Kidney epithelial cell (primary cell): ENCODE measurements around the gene EPG5. TPM values are rescaled to one million over a fixed set of nuclear protein-coding genes. Genes with fewer than 3 reads are reported as not detected.
A peak's percentile ranks its signal among the peaks of the same experiment; 100 is the strongest.

Experiments
- DNase-seq: peaks from one replicate; pipeline ENCODE4 v3.0.0-alpha.2; 2010; ENCODE audit warnings: low read depth
- H3K27me3 ChIP-seq: 2 replicates; pipeline ENCODE4 v1.6.0; 2011; ENCODE audit warnings: low read length; ENCODE audit not compliant: control insufficient read depth, insufficient read depth
- H3K36me3 ChIP-seq: 2 replicates; pipeline ENCODE4 v1.5.1; 2011; ENCODE audit warnings: low read length; ENCODE audit not compliant: control insufficient read depth, insufficient read depth
- H3K4me3 ChIP-seq: 2 replicates; pipeline ENCODE4 v1.5.1; 2011; ENCODE audit warnings: low read depth, mild to moderate bottlenecking, control low read depth, low read length
- CTCF ChIP-seq: IDR thresholded peaks from 2 replicates; pipeline ENCODE4 v1.5.1; 2011; ENCODE audit warnings: mild to moderate bottlenecking, moderate library complexity, low read length, control low read depth, inconsistent platforms; ENCODE audit not compliant: insufficient read depth, poor library complexity, severe bottlenecking
- total RNA-seq: library from RNA; depleted of rRNA; stranded (reverse); fragments of >200 nt; gene quantifications from 2 replicates; pipeline ENCODE4 v1.2.3, GENCODE V29; 2015

The EPG5 gene
- total RNA-seq, 1 donor from 2014 or later = 38.2 TPM

DNA sequence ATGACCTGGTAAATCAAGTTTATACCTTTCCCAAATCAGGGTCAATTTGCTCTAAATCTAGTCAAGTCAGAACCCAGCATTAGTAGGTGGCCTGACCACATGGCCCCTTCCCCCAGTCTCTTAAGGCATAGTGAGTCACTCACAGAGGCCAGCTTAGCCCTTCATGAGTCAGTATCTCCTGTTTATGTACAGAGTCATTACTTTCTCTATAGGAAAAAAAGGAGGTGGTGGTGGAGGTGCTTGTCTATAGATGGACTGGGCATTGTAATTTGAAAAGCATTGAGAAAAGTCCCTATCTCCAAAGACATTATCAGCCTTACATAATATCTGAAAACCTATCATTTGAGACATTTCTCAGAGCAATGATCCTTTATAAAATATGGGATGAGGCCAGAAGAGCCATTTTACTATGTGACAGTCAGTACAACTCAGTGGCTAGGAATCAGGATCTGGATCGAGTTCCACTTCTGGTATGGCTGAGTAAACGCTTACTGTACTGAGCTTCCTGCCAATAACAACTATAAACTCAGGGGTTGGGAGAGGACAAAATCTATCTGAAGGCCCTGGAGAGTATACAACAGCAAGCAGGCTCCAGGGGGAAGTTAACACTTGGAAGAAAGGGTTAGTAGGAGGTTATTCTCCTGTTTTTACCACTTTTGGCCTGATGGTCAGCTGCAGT, 164.2 kb downstream of the EPG5 start:
- Histone ChIP-seq H3K4me3 (no peak overlapping the region), H3K36me3 (no peaks in the 10 kb centered on the region), H3K27me3 (no peaks in the 10 kb centered on the region)
- DNase-seq = peak; percentile 97
- no peak for TF ChIP-seq CTCF

GRCh38 chr18:45801416-45802004, 165.6 kb downstream of the EPG5 start:
- DNase-seq = no peak
- H3K27me3 ChIP-seq = no peaks in the 10 kb centered on the region
- H3K4me3 ChIP-seq = no peak overlapping the region
- no peaks in the 10 kb centered on the region for H3K36me3 ChIP-seq
- no peak for TF ChIP-seq CTCF

Other genes starting within 250 kb of the EPG5 start
- gene SLC14A1, start 243.1 kb downstream of the EPG5 start, total RNA-seq = 0.08 TPM in 1 of 2 replicates, not detected in the other
- gene SIGLEC15, start 141.7 kb downstream of the EPG5 start, total RNA-seq = 31.6 and 41.1 TPM in 2 replicates
- gene PSTPIP2, start 104.9 kb upstream of the EPG5 start, total RNA-seq = 11.2 and 14.2 TPM in 2 replicates
- 360 and 364 TPM in 2 replicates for gene ATP5F1A, start 131.0 kb upstream of the EPG5 start, total RNA-seq
- 28.8 and 36.3 TPM in 2 replicates for gene HAUS1, start 137.1 kb upstream of the EPG5 start, total RNA-seq